OCI-LY7 (cell line): ENCODE measurements around the gene RPS21. TPM values are rescaled to one million over a fixed set of nuclear protein-coding genes. Genes with fewer than 3 reads are reported as not detected.

Source experiments
- Bru-seq: library from RNA; stranded (reverse); fragments of 400-500 nt; gene quantifications from one replicate; lab custom pipeline; 2021; lab: Mats Ljungman, UMichigan
- BruChase-seq, 2 experiments: library from RNA; stranded (reverse); fragments of 400-500 nt; gene quantifications; one replicate each; lab custom pipeline; 2021; lab: Mats Ljungman, UMichigan
- BruUV-seq: library from RNA; stranded (reverse); fragments of 400-500 nt; replicated peaks from 2 replicates; lab custom pipeline; 2021; lab: Mats Ljungman, UMichigan
- CTCF ChIA-PET: fragments of 300-600 bp; sonication (Branson Sonifier 250); formaldehyde crosslinking; loops from one replicate; lab custom pipeline; 2022; ENCODE audit warnings: antibody characterized with exemption; ENCODE audit not compliant: unreplicated experiment; lab: Charles Lee
- POLR2A ChIA-PET: fragments of 300-600 bp; sonication (Branson Sonifier 250); formaldehyde crosslinking; loops from one replicate; lab custom pipeline; 2022; ENCODE audit warnings: antibody characterized with exemption; lab: Charles Lee
- DNase-seq: peaks from one replicate; pipeline ENCODE4 v3.0.0-alpha.2; 2015; ENCODE audit warnings: low spot score
- H2AFZ ChIP-seq: fragments of 200-600 bp; sonication (generic), shearing (Covaris generic); 2 replicates; pipeline ENCODE4 v1.6.1; 2014; ENCODE audit warnings: mild to moderate bottlenecking, antibody characterized with exemption, low read length, moderate library complexity
- H3K27ac ChIP-seq: fragments of 200-600 bp; sonication (generic); 2 replicates; pipeline ENCODE4 v1.5.1; 2014; ENCODE audit warnings: mixed run types, low read depth, mild to moderate bottlenecking, moderate library complexity, low read length, inconsistent platforms; ENCODE audit not compliant: poor library complexity, severe bottlenecking
- H3K36me3 ChIP-seq: fragments of 200-600 bp; sonication (generic); 2 replicates; pipeline ENCODE4 v1.6.1; 2014; ENCODE audit warnings: mild to moderate bottlenecking, antibody characterized with exemption, low read length, moderate library complexity, mixed read lengths; ENCODE audit not compliant: insufficient read depth
- H3K4me1 ChIP-seq: fragments of 200-600 bp; sonication (generic); 2 replicates; pipeline ENCODE4 v1.5.1; 2014; ENCODE audit warnings: mild to moderate bottlenecking, low read length; ENCODE audit not compliant: insufficient read depth, poor library complexity, severe bottlenecking
- H3K4me2 ChIP-seq: fragments of 200-600 bp; sonication (generic); 2 replicates; pipeline ENCODE4 v1.6.1; 2014; ENCODE audit warnings: mild to moderate bottlenecking, low read length
- H3K4me3 ChIP-seq: fragments of 200-600 bp; sonication (generic); 2 replicates; pipeline ENCODE4 v1.5.1; 2014; ENCODE audit warnings: mild to moderate bottlenecking, low read depth, low read length; ENCODE audit not compliant: poor library complexity, severe bottlenecking
- H3K79me2 ChIP-seq: fragments of 200-600 bp; sonication (generic); 2 replicates; pipeline ENCODE4 v1.6.1; 2016; ENCODE audit warnings: low read depth, mild to moderate bottlenecking, low read length, moderate library complexity, mixed read lengths; ENCODE audit not compliant: insufficient read depth
- H3K9me2 ChIP-seq: fragments of 200-600 bp; sonication (generic); 2 replicates; pipeline ENCODE4 v1.6.1; 2016; ENCODE audit warnings: mild to moderate bottlenecking, low read length, mixed read lengths; ENCODE audit not compliant: insufficient read depth
- H3K9me3 ChIP-seq: fragments of 200-600 bp; sonication (generic); 2 replicates; pipeline ENCODE4 v1.6.1; 2014; ENCODE audit warnings: mild to moderate bottlenecking, mixed run types, low read length, mixed read lengths
- H4K20me1 ChIP-seq: fragments of 200-600 bp; sonication (generic); 2 replicates; pipeline ENCODE4 v1.6.1; 2014; ENCODE audit warnings: mild to moderate bottlenecking, antibody characterized with exemption, low read length, moderate library complexity, mixed read lengths; ENCODE audit not compliant: insufficient read depth
- CTCF ChIP-seq: fragments of 200-600 bp; sonication (generic); conservative IDR thresholded peaks from 2 replicates; pipeline ENCODE4 v1.5.1; 2014; ENCODE audit warnings: mild to moderate bottlenecking, antibody characterized with exemption, low read length, moderate library complexity, mixed read lengths
- EZH2phosphoT487 ChIP-seq: fragments of 200-600 bp; sonication (generic); IDR thresholded peaks from 2 replicates; pipeline ENCODE4 v1.6.1; 2018; ENCODE audit warnings: low read depth, borderline replicate concordance, mild to moderate bottlenecking, mixed run types, antibody characterized with exemption, low read length, moderate library complexity, mixed read lengths
- intact Hi-C: fragments of 100-400 bp; cut with micrococcal nuclease; formaldehyde crosslinking; loops from one replicate; pipeline ENCODE4 v1.10.0; 2022; ENCODE audit not compliant: unreplicated experiment
- long read RNA-seq: library from polyadenylated mRNA; stranded (forward); transcript quantifications from one replicate; pipeline ENCODE4 v2.0.0, GENCODE V29; 2022
- total RNA-seq, 2 experiments: library from RNA; depleted of rRNA in 1 of 2; stranded (reverse); fragments of >200 nt in 1 of 2; shearing (Covaris generic) in 1 of 2; gene quantifications; 2 replicates each; pipeline ENCODE4 v1.2.3, GENCODE V29; 2014 to 2022

Gene RPS21
- total RNA-seq (2014; rRNA removed; shearing (Covaris generic)): 2,092 and 3,376 TPM in 2 replicates
- 2,373 and 2,571 TPM in 2 replicates for total RNA-seq (2022)
- Bru-seq, nascent RNA: percentile 99 among the genes with signal in this experiment
- percentile 99 among the genes with signal in this experiment for BruChase-seq, experiment 1, labeled RNA remaining after a 6-hour chase
- BruChase-seq, experiment 2, labeled RNA remaining after a 2-hour chase: percentile 98 among the genes with signal in this experiment
- long read RNA-seq, transcript RPS21-201 (6 exons, 344 nt): major isoform, 193 of 247 reads
- long read RNA-seq, transcript RPS21-205 (5 exons, 429 nt): minor isoform, 17 of 247 reads
- long read RNA-seq, partial matches to known transcripts: 30 of 247 reads
- long read RNA-seq, other reads (novel, unspliced or antisense): 6 of 247 reads

GRCh38 chr20:62386383-62387218 lies at the start of gene RPS21:
RPS21 (plus strand) TSS chr20:62387103; CDS start chr20:62387339, 236 bp downstream.
- POLR2A ChIA-PET: interaction anchor here (0.6 to 0.9 kb wide), 3 partner anchors 30 to 241 kb away, joined by 4 read pairs; no protein-coding TSS in a partner anchor
- Histone ChIP-seq H3K79me2 (peaks cover 51% of the 10 kb centered on the region), H3K9me3 (no peaks in the 10 kb centered on the region), H3K4me3 (peak within 1 kb of the TSS; percentile 100), H3K27ac (peak within 1 kb of the TSS; percentile 72), H3K36me3 (peaks cover 70% of the 10 kb centered on the region), H3K4me2 (peak within 1 kb of the TSS; percentile 95), H4K20me1 (peaks cover 25% of the 10 kb centered on the region), H3K9me2 (no peaks in the 10 kb centered on the region), H3K4me1 (peaks cover 45% of the 10 kb centered on the region), H2AFZ (no peak within 1 kb of the TSS)
- BruUV-seq: TSS peak; percentile 59
- CTCF ChIA-PET: interaction anchor here (0.6 kb wide), 1 partner anchor 88 kb away, joined by 12 read pairs; no protein-coding TSS in a partner anchor
- intact Hi-C loops: loop anchor here (1.0 to 5.0 kb wide), 3 partner anchors 20 to 84 kb away; partner anchors contain the start of genes ADRM1 and CABLES2
- DNase-seq: peak; percentile 95
- TF ChIP-seq CTCF: no peak
- no peak for TF ChIP-seq EZH2phosphoT487

GRCh38 chr20:62337558-62338293 lies 49.2 kb upstream of the RPS21 start:
- TF ChIP-seq EZH2phosphoT487: no peak
- no peak for TF ChIP-seq CTCF
- ChIA-PET CTCF (no interaction called here), POLR2A (no interaction called here)
- no TSS peak for BruUV-seq
- Histone ChIP-seq H4K20me1 (no peaks in the 10 kb centered on the region), H3K4me1 (peaks cover 69% of the 10 kb centered on the region), H3K4me3 (peak overlapping the region; percentile 20), H2AFZ (no peak overlapping the region), H3K9me3 (0 out of 2 replicates have a peak, but pooled peaks cover 7% of the 10 kb centered on the region), H3K27ac (peak overlapping the region; percentile 97), H3K36me3 (peaks cover 34% of the 10 kb centered on the region), H3K79me2 (peaks cover 4% of the 10 kb centered on the region; the same call in 1 of the 2 replicates), H3K9me2 (no peaks in the 10 kb centered on the region), H3K4me2 (peak overlapping the region; percentile 76)
- DNase-seq: peak; percentile 92
- intact Hi-C loops: loop anchor here (1.0 to 5.0 kb wide), 3 partner anchors 35 to 270 kb away; partner anchors contain the start of genes ADRM1 and RPS21
